ENCODE data around the gene CPNE1.

- no peak for TF ChIP-seq CTCF (conservative IDR thresholded peaks at IDR 0.05; ENCODE audit: low read length)
- no peak for TF ChIP-seq EZH2phosphoT487 (IDR thresholded peaks at IDR 0.05; ENCODE audit: borderline replicate concordance)
Observed at GRCh38 chr20:35653430-35653734, 11.3 kb downstream of the CPNE1 start.
